ENCODE data around the gene KANK3. TPM values are rescaled to one million over a fixed set of nuclear protein-coding genes. Genes with fewer than 3 reads are reported as not detected.
A peak's percentile ranks its signal among the peaks of the same experiment; 100 is the strongest.

The KANK3 gene
- total and polyA plus RNA-seq, 9 of the 15 experiments (the other 6 are each of a cell fraction or from before 2014, with no cell fraction given): 0.03 to 0.40 (median 0.08) TPM; not detected in 6

DNA sequence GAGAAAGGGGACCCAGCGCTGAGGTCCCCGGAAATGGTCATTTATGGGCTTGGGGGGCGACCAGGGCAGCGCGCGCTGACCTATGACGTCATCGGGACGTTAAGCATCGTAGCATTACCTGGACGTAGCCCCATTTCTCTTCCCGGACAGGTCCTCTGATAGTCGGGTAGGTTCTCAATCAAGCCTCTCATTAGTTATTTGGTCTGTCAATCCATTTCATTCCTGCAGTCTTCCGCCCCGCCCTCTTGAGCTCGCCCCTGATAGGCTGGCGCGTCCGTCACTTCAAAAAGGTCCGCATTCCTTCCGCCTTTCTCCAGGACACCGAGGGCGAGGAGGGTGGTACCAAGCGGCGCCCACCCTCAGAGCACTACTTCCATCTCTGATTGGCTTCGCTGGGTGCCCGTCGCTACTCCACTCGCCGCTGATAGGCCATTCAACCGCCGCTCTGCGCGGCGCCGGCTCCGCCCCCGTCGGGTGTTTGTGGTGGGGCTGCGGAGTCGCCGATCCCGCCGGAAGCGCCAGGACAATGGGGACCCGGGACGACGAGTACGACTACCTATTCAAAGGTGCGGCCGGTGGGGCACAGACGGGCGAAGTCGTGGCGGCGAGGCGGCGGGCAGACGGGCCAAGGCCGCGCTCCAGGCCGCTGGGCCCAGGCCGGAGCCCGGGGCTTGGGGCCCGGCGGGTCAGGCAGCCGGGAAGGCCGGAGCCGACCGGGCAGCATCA is 47.0 kb upstream of the KANK3 start, which contains the start of gene RAB11B (continued):
- TF ChIP-seq NR4A1 (CRISPR knock-in tag; IDR thresholded peaks at IDR 0.05) (0 out of 2 replicates have a peak, but pooled peaks have one; percentile 66), NR4A1 (tag; IDR thresholded peaks at IDR 0.05) (peak; percentile 69), TCF3 (CRISPR knock-in tag; IDR thresholded peaks at IDR 0.05) (no peak), NFYB (IDR thresholded peaks at IDR 0.05; ENCODE audit: extremely low read depth, insufficient read length) (peak; percentile 98), POLR2A (conservative IDR thresholded peaks at IDR 0.05) (peak; percentile 62; the same call in 1 of the 2 replicates), ARNT (IDR thresholded peaks at IDR 0.05) (0 out of 4 replicates have a peak, but pooled peaks of 1 of the 2 experiments have one; percentile 71), ZNF3 (CRISPR knock-in tag; IDR thresholded peaks at IDR 0.05) (no peak), HNRNPH1 (optimal IDR thresholded peaks at IDR 0.05; ENCODE audit: low read depth, low read length) (no peak), ZNF76 (CRISPR knock-in tag; IDR thresholded peaks at IDR 0.05; ENCODE audit: borderline replicate concordance) (0 out of 2 replicates have a peak, but pooled peaks have one; percentile 44), ETV5 (CRISPR knock-in tag; IDR thresholded peaks at IDR 0.05; ENCODE audit: low read depth) (0 out of 2 replicates have a peak, but pooled peaks have one; percentile 29), CHD2 (IDR thresholded peaks at IDR 0.05; ENCODE audit: low read depth, low read length) (peak; percentile 90), ZFX (CRISPR knock-in tag; IDR thresholded peaks at IDR 0.05) (peak; percentile 78), OTX1 (CRISPR knock-in tag; IDR thresholded peaks at IDR 0.05) (peak; percentile 36; the same call in 1 of the 2 replicates), ZNF253 (CRISPR knock-in tag; conservative IDR thresholded peaks at IDR 0.05) (no peak)
- TF ChIP-seq, protein P1, sequence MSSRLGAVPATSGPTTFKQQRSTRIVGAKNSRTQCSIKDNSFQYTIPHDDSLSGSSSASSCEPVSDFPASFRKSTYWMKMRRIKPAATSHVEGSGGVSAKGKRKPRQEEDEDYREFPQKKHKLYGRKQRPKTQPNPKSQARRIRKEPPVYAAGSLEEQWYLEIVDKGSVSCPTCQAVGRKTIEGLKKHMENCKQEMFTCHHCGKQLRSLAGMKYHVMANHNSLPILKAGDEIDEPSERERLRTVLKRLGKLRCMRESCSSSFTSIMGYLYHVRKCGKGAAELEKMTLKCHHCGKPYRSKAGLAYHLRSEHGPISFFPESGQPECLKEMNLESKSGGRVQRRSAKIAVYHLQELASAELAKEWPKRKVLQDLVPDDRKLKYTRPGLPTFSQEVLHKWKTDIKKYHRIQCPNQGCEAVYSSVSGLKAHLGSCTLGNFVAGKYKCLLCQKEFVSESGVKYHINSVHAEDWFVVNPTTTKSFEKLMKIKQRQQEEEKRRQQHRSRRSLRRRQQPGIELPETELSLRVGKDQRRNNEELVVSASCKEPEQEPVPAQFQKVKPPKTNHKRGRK (tag; IDR thresholded peaks at IDR 0.05): no peak
- TF ChIP-seq, protein P2, sequence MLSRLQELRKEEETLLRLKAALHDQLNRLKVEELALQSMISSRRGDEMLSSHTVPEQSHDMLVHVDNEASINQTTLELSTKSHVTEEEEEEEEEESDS (CRISPR knock-in tag; IDR thresholded peaks at IDR 0.05): no peak
- TF ChIP-seq, protein P3, sequence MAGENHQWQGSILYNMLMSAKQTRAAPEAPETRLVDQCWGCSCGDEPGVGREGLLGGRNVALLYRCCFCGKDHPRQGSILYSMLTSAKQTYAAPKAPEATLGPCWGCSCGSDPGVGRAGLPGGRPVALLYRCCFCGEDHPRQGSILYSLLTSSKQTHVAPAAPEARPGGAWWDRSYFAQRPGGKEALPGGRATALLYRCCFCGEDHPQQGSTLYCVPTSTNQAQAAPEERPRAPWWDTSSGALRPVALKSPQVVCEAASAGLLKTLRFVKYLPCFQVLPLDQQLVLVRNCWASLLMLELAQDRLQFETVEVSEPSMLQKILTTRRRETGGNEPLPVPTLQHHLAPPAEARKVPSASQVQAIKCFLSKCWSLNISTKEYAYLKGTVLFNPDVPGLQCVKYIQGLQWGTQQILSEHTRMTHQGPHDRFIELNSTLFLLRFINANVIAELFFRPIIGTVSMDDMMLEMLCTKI (IDR thresholded peaks at IDR 0.05; ENCODE audit: partially characterized antibody): no peak
- TF ChIP-seq, protein P4, sequence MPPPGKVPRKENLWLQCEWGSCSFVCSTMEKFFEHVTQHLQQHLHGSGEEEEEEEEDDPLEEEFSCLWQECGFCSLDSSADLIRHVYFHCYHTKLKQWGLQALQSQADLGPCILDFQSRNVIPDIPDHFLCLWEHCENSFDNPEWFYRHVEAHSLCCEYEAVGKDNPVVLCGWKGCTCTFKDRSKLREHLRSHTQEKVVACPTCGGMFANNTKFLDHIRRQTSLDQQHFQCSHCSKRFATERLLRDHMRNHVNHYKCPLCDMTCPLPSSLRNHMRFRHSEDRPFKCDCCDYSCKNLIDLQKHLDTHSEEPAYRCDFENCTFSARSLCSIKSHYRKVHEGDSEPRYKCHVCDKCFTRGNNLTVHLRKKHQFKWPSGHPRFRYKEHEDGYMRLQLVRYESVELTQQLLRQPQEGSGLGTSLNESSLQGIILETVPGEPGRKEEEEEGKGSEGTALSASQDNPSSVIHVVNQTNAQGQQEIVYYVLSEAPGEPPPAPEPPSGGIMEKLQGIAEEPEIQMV (tag; conservative IDR thresholded peaks at IDR 0.05; ENCODE audit: low read depth): no peak
- TF ChIP-seq, protein P5, sequence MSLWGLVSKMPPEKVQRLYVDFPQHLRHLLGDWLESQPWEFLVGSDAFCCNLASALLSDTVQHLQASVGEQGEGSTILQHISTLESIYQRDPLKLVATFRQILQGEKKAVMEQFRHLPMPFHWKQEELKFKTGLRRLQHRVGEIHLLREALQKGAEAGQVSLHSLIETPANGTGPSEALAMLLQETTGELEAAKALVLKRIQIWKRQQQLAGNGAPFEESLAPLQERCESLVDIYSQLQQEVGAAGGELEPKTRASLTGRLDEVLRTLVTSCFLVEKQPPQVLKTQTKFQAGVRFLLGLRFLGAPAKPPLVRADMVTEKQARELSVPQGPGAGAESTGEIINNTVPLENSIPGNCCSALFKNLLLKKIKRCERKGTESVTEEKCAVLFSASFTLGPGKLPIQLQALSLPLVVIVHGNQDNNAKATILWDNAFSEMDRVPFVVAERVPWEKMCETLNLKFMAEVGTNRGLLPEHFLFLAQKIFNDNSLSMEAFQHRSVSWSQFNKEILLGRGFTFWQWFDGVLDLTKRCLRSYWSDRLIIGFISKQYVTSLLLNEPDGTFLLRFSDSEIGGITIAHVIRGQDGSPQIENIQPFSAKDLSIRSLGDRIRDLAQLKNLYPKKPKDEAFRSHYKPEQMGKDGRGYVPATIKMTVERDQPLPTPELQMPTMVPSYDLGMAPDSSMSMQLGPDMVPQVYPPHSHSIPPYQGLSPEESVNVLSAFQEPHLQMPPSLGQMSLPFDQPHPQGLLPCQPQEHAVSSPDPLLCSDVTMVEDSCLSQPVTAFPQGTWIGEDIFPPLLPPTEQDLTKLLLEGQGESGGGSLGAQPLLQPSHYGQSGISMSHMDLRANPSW (CRISPR knock-in tag; IDR thresholded peaks at IDR 0.05): 0 out of 2 replicates have a peak, but pooled peaks have one; percentile 56

Data from K562 (cell line).